ENCODE measurements around the gene SLC35A2. TPM values are rescaled to one million over a fixed set of nuclear protein-coding genes. Genes with fewer than 3 reads are reported as not detected.

Gene SLC35A2
- total RNA-seq, 6 donors from 2014 or later, result 5.2 to 32.0 (median 23.3) TPM

GRCh38 chrX:48897625-48898306 lies 13.7 kb downstream of the SLC35A2 start, which contains the start of the genes PQBP1 and TIMM17B:
Gene PQBP1 (plus strand): TSS chrX:48897930. CDS start chrX:48898510, 580 bp downstream.
Gene TIMM17B (minus strand): TSS chrX:48897768. CDS start chrX:48897749, 19 bp downstream.
- 60% methylated on average over 47 of the region's 49 CpGs; no CpG with 5 or more reads in 1 of the 2 donors for WGBS, 2 donors
- TF ChIP-seq EP300 (IDR thresholded peaks at IDR 0.05) (no peak), POLR2AphosphoS5 (IDR thresholded peaks at IDR 0.05) (peak; percentile 75 to 89), CTCF (IDR thresholded peaks at IDR 0.05) (no peak), POLR2A (IDR thresholded peaks at IDR 0.05) (peak in 3 of 4 donors; percentile 71 to 87 (median 74))
- peak; percentile 97 to 98 for ATAC-seq (ENCODE audit: low FRiP score in 2 of 2)
- DNase-seq, result peak; percentile 90 to 95
- H3K27ac ChIP-seq, result peak within 1 kb of the TSS; percentile 95 to 96 (median 96)
- H3K27me3 ChIP-seq, result no peaks in the 10 kb centered on the region
- H3K4me3 ChIP-seq, result peak within 1 kb of the TSS; percentile 36 to 72 (median 68)
- H3K36me3 ChIP-seq, result peaks cover 0 to 34% (median 15%) of the 10 kb centered on the region in 4 donors
- peaks cover 0 to 3% (median 0%) of the 10 kb centered on the region in 4 donors for H3K9me3 ChIP-seq
- H3K4me1 ChIP-seq, result peaks cover 4 to 15% (median 10%) of the 10 kb centered on the region in 4 donors

GRCh38 chrX:48897157-48897624 lies 14.3 kb downstream of the SLC35A2 start:
- Histone ChIP-seq H3K27me3 (no peaks in the 10 kb centered on the region), H3K36me3 (peaks cover 0 to 29% (median 12%) of the 10 kb centered on the region in 4 donors), H3K4me1 (peaks cover 4 to 16% (median 10%) of the 10 kb centered on the region in 4 donors), H3K9me3 (peaks cover 0 to 3% (median 0%) of the 10 kb centered on the region in 4 donors), H3K4me3 (peak overlapping the region; percentile 36 to 72 (median 68)), H3K27ac (peak overlapping the region; percentile 95 to 96 (median 96))
- 0 to 46% methylated on average over 1 to 38 of the region's 38 CpGs for WGBS, 2 donors
- no peak for TF ChIP-seq POLR2A (IDR thresholded peaks at IDR 0.05)
- peak in 1 of 2 donors; percentile 1 for TF ChIP-seq POLR2AphosphoS5 (IDR thresholded peaks at IDR 0.05)
- TF ChIP-seq EP300 (IDR thresholded peaks at IDR 0.05), result no peak
- ATAC-seq (ENCODE audit: low FRiP score in 2 of 2), result peak; percentile 83 to 89
- DNase-seq, result peak; percentile 84

GRCh38 chrX:48896611-48897011 lies 14.8 kb downstream of the SLC35A2 start:
- Histone ChIP-seq H3K36me3 (peaks cover 0 to 23% (median 10%) of the 10 kb centered on the region in 4 donors), H3K4me1 (peaks cover 7 to 20% (median 15%) of the 10 kb centered on the region in 4 donors), H3K27me3 (no peaks in the 10 kb centered on the region), H3K4me3 (peak overlapping the region in 3 of 4 donors; percentile 65 to 72 (median 71)), H3K9me3 (peaks cover 0 to 3% (median 0%) of the 10 kb centered on the region in 4 donors), H3K27ac (peak overlapping the region; percentile 95 to 96 (median 96))
- no peak for TF ChIP-seq POLR2AphosphoS5 (IDR thresholded peaks at IDR 0.05)
- no peak for TF ChIP-seq POLR2A (IDR thresholded peaks at IDR 0.05)
- TF ChIP-seq EP300 (IDR thresholded peaks at IDR 0.05), result no peak
- TF ChIP-seq CTCF (IDR thresholded peaks at IDR 0.05), result no peak
- no peak for ATAC-seq (ENCODE audit: low FRiP score in 2 of 2)
- no peak for DNase-seq
- WGBS, 2 donors, result 64 to 67% methylated on average over 1 to 9 of the region's 9 CpGs

- no peak overlapping the region for H3K27ac ChIP-seq
- no peaks in the 10 kb centered on the region for H3K27me3 ChIP-seq
- no peak for DNase-seq
- WGBS, 2 donors, result 84 to 95% methylated on average over 5 to 6 of the region's 6 CpGs
- TF ChIP-seq EP300 (IDR thresholded peaks at IDR 0.05) (no peak), POLR2AphosphoS5 (IDR thresholded peaks at IDR 0.05) (no peak), POLR2A (IDR thresholded peaks at IDR 0.05) (no peak), CTCF (IDR thresholded peaks at IDR 0.05) (no peak)
- H3K4me1 ChIP-seq, result peaks cover 10 to 24% (median 15%) of the 10 kb centered on the region in 4 donors
- peaks cover 0 to 3% (median 0%) of the 10 kb centered on the region in 4 donors for H3K9me3 ChIP-seq
- no peak for ATAC-seq (ENCODE audit: low FRiP score in 2 of 2)
- H3K36me3 ChIP-seq, result peaks cover 0 to 14% (median 3%) of the 10 kb centered on the region in 4 donors
- no peak overlapping the region for H3K4me3 ChIP-seq
These were observed 16.6 kb downstream of the SLC35A2 start for GRCh38 chrX:48894891-48895290.
